ENCODE data around the gene FBXO3. TPM values are rescaled to one million over a fixed set of nuclear protein-coding genes. Genes with fewer than 3 reads are reported as not detected.

The FBXO3 gene
- polyA plus RNA-seq, 1 experiment = 43.4 TPM

- no peak for DNase-seq (ENCODE audit: low read depth, low spot score)
- ChIA-PET CTCF (interaction anchor here (0.6 to 4.0 kb wide), 6 partner anchors 13 to 342 kb away, joined by 3 to 22 read pairs (median 4); no protein-coding TSS in a partner anchor), POLR2A (interaction anchor here (0.6 to 3.0 kb wide), 11 partner anchors 7 to 404 kb away, joined by 3 to 30 read pairs (median 4); partner anchors contain the start of genes CD59, FBXO3 and NAT10)
Observed at GRCh38 chr11:33701302-33702230, 72.8 kb downstream of the FBXO3 start.

DNA sequence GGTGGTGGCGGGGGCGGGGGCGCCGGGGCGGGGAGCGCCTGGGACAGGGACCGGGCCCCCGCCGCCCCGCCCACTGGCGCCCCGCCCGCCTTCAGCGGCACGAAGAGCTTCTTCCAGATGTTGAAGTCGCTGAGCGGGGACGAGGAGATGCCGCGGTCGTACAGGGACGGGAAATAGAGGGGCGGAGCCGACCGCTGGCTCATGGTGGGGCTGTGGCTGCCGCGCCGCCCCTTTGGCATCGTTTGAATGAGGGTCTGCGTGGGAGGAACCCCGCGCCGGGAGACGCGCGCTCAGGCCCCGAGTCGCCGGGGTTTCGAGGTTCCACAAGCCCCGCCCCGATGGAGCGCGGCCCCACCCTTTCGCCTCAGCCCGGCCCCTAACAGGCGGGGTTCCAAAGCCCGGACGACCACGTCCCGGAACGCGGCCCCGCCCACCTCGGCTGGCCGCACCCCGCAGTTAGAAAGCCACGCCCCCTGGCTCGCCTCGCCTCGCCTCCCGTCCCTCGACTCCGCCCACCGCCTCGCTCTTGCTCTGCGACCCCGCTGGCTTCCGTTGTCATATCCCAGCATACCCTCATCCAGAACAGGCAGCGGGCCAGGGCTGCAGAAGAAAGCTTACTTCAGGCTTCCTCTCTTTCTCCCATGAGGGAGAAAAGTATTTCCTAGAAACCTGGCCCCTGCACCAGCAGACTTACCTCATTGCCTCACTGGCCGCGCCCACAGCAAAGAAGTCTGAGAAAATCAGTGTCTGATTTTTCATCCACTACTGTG lies 73.6 kb downstream of the FBXO3 start, which contains the start of gene C11orf91:
Gene C11orf91 (minus strand): TSS at position 325 of the 770 bp plus-strand sequence. CDS start 86 bp downstream, at position 239.
- Histone ChIP-seq H3K4me3 (ENCODE audit: low read depth, low read length) (peak within 1 kb of the TSS; percentile 66), H3K9me3 (ENCODE audit: control insufficient read depth, insufficient read depth, low read length) (no peaks in the 10 kb centered on the region), H3K27ac (ENCODE audit: low read depth, low read length) (peak within 1 kb of the TSS; percentile 82), H3K27me3 (ENCODE audit: control insufficient read depth, insufficient read depth, low read length) (no peaks in the 10 kb centered on the region)
- ChIA-PET POLR2A (interaction anchor here (0.6 to 3.0 kb wide), 12 partner anchors 8 to 405 kb away, joined by 3 to 30 read pairs (median 4); partner anchors contain the start of genes CD59, FBXO3 and NAT10), CTCF (interaction anchor here (0.6 to 4.0 kb wide), 6 partner anchors 12 to 534 kb away, joined by 3 to 22 read pairs (median 4); no protein-coding TSS in a partner anchor)
- no peak for TF ChIP-seq CTCF (IDR thresholded peaks at IDR 0.05; ENCODE audit: low read depth, low read length)
- peak; percentile 87 for DNase-seq (ENCODE audit: low read depth, low spot score)

More at GRCh38 chr11:33701302-33702230, 72.8 kb downstream of the FBXO3 start:
- Histone ChIP-seq H3K9me3 (ENCODE audit: control insufficient read depth, insufficient read depth, low read length) (no peaks in the 10 kb centered on the region), H3K4me3 (ENCODE audit: low read depth, low read length) (peak overlapping the region; percentile 51), H3K27ac (ENCODE audit: low read depth, low read length) (peak overlapping the region; percentile 82), H3K27me3 (ENCODE audit: control insufficient read depth, insufficient read depth, low read length) (no peaks in the 10 kb centered on the region)
- TF ChIP-seq CTCF (IDR thresholded peaks at IDR 0.05; ENCODE audit: low read depth, low read length) = no peak

GRCh38 chr11:33700063-33700501 lies 74.2 kb downstream of the FBXO3 start:
- TF ChIP-seq CTCF (IDR thresholded peaks at IDR 0.05; ENCODE audit: low read depth, low read length) = no peak
- Histone ChIP-seq H3K4me3 (ENCODE audit: low read depth, low read length) (peak overlapping the region; percentile 66), H3K27me3 (ENCODE audit: control insufficient read depth, insufficient read depth, low read length) (no peaks in the 10 kb centered on the region), H3K27ac (ENCODE audit: low read depth, low read length) (peak overlapping the region; percentile 61), H3K9me3 (ENCODE audit: control insufficient read depth, insufficient read depth, low read length) (no peaks in the 10 kb centered on the region)
- DNase-seq (ENCODE audit: low read depth, low spot score) = no peak
- ChIA-PET CTCF (interaction anchor here (0.6 to 4.0 kb wide), 4 partner anchors 42 to 533 kb away, joined by 3 to 22 read pairs (median 4); no protein-coding TSS in a partner anchor), POLR2A (interaction anchor here (0.9 to 3.0 kb wide), 5 partner anchors 8 to 75 kb away, joined by 4 to 30 read pairs (median 8); partner anchors contain the start of genes CD59 and FBXO3)

- CTCF ChIA-PET = interaction anchor here (4.0 kb wide), 1 partner anchor 43 kb away, joined by 22 read pairs; no protein-coding TSS in a partner anchor
- H3K27me3 ChIP-seq (ENCODE audit: control insufficient read depth, insufficient read depth, low read length) = no peaks in the 10 kb centered on the region
- H3K27ac ChIP-seq (ENCODE audit: low read depth, low read length) = no peak overlapping the region
- no peaks in the 10 kb centered on the region for H3K9me3 ChIP-seq (ENCODE audit: control insufficient read depth, insufficient read depth, low read length)
- POLR2A ChIA-PET = interaction anchor here (0.9 to 3.0 kb wide), 4 partner anchors 7 to 37 kb away, joined by 5 to 30 read pairs (median 10); partner anchors contain the start of gene CD59
- TF ChIP-seq CTCF (IDR thresholded peaks at IDR 0.05; ENCODE audit: low read depth, low read length) = no peak
- H3K4me3 ChIP-seq (ENCODE audit: low read depth, low read length) = no peak overlapping the region
- DNase-seq (ENCODE audit: low read depth, low spot score) = no peak
Observed at GRCh38 chr11:33699515-33700062, 74.7 kb downstream of the FBXO3 start.

All from AG04450 (cell line).